Fibroblast of lung (primary cell): ENCODE data around the gene AKAP13. TPM values are rescaled to one million over a fixed set of nuclear protein-coding genes. Genes with fewer than 3 reads are reported as not detected.

Experiments
- DNase-seq, 2 donors: peaks; one replicate each; pipeline versions ENCODE4 v3.0.0 to v3.0.0-alpha.2; 2010; ENCODE audit warnings: low read depth in 2 of 2
- H2AFZ ChIP-seq: 2 replicates; pipeline ENCODE4 v1.5.1; 2012; ENCODE audit warnings: low read length, control low read depth, inconsistent platforms
- H3K27ac ChIP-seq: 2 replicates; pipeline ENCODE4 v1.5.1; 2011; ENCODE audit warnings: low read length, control low read depth; ENCODE audit not compliant: insufficient read depth
- H3K27me3 ChIP-seq: 2 replicates; pipeline ENCODE4 v1.5.1; 2011; ENCODE audit warnings: mild to moderate bottlenecking, low read length; ENCODE audit not compliant: control insufficient read depth, insufficient read depth
- H3K36me3 ChIP-seq: 2 replicates; pipeline ENCODE4 v1.5.1; 2011; ENCODE audit warnings: low read length; ENCODE audit not compliant: control insufficient read depth, insufficient read depth
- H3K4me1 ChIP-seq: 2 replicates; pipeline ENCODE4 v1.5.1; 2011; ENCODE audit warnings: low read length; ENCODE audit not compliant: control insufficient read depth, insufficient read depth; ENCODE audit errors: extremely low read depth
- H3K4me2 ChIP-seq: 2 replicates; pipeline ENCODE4 v1.5.1; 2011; ENCODE audit warnings: low read length, control low read depth; ENCODE audit not compliant: insufficient read depth; ENCODE audit errors: extremely low read depth
- H3K4me3 ChIP-seq, 4 experiments: fragments of 200-600 bp in 1 of 4; sonication (generic) in 1 of 4; replicated peaks in 1 of 4; 2 replicates each; pipeline ENCODE4 v1.5.1; 2011 to 2016; ENCODE audit warnings: low read length in 4 of 4, low read depth in 3 of 4, mild to moderate bottlenecking in 3 of 4, control low read depth in 2 of 4, inconsistent platforms in 1 of 4, mixed read lengths in 1 of 4; ENCODE audit not compliant: insufficient read depth in 1 of 4; ENCODE audit errors: control extremely low read depth in 1 of 4
- H3K79me2 ChIP-seq: 2 replicates; pipeline ENCODE4 v1.5.1; 2012; ENCODE audit warnings: mild to moderate bottlenecking, low read length, inconsistent platforms; ENCODE audit not compliant: control insufficient read depth, insufficient read depth
- H3K9ac ChIP-seq: 2 replicates; pipeline ENCODE4 v1.5.1; 2011; ENCODE audit warnings: mild to moderate bottlenecking, low read length, control low read depth; ENCODE audit not compliant: insufficient read depth
- H3K9me3 ChIP-seq: 2 replicates; pipeline ENCODE4 v1.5.1; 2012; ENCODE audit warnings: low read depth, low read length; ENCODE audit not compliant: control insufficient read depth, insufficient read depth
- H4K20me1 ChIP-seq: 2 replicates; pipeline ENCODE4 v1.5.1; 2011; ENCODE audit warnings: low read length; ENCODE audit not compliant: control insufficient read depth, insufficient read depth; ENCODE audit errors: extremely low read depth
- CTCF ChIP-seq, 2 donors: IDR thresholded peaks in 1 of 2; conservative IDR thresholded peaks in 1 of 2; 1 replicate in 1 of 2; 2 replicates in 1 of 2; pipeline ENCODE4 v1.5.1; 2011 to 2012; ENCODE audit warnings: low read length in 2 of 2, control low read depth in 1 of 2, inconsistent platforms in 1 of 2, low read depth in 1 of 2, mild to moderate bottlenecking in 1 of 2
- EZH2 ChIP-seq: IDR thresholded peaks from 2 replicates; pipeline ENCODE4 v1.5.1; 2012; ENCODE audit warnings: low read length, control low read depth, mild to moderate bottlenecking; ENCODE audit errors: missing control alignments
- polyA plus RNA-seq, 2 donors: library from polyadenylated mRNA; depleted of rRNA in 1 of 2; stranded (reverse) in 1 of 2; unstranded in 1 of 2; fragments of >200 nt; gene quantifications; 2 replicates each; pipeline ENCODE4 v1.2.1, GENCODE V29; 2011 to 2012; ENCODE audit warnings: missing spikeins in 1 of 2
- total RNA-seq: library from RNA; depleted of rRNA; stranded (reverse); fragments of >200 nt; gene quantifications from 2 replicates; pipeline ENCODE4 v1.2.1, GENCODE V29; 2014

Gene AKAP13
- total and polyA plus RNA-seq, 2 donors (not counting 1 experiment from before 2014, with no cell fraction given): 8.3 to 68.4 TPM

- H3K9me3 ChIP-seq: no peaks in the 10 kb centered on the region
- DNase-seq: peak; percentile 44 to 78
- no peak for TF ChIP-seq CTCF (conservative IDR thresholded peaks at IDR 0.05 in 1 of 2, IDR thresholded peaks at IDR 0.05 in 1 of 2; ENCODE audit: low read depth in 1 of 2, low read length in 2 of 2)
- TF ChIP-seq EZH2: no peak
- peaks cover 34% of the 10 kb centered on the region for H3K79me2 ChIP-seq
- H3K36me3 ChIP-seq: no peaks in the 10 kb centered on the region
- no peak overlapping the region for H2AFZ ChIP-seq
- H3K27ac ChIP-seq: no peak overlapping the region
- no peaks in the 10 kb centered on the region for H4K20me1 ChIP-seq
- peak overlapping the region; percentile 42 for H3K4me2 ChIP-seq
- H3K9ac ChIP-seq: no peak overlapping the region
- H3K27me3 ChIP-seq: no peaks in the 10 kb centered on the region
- H3K4me3 ChIP-seq: no peak overlapping the region
- peaks cover 15% of the 10 kb centered on the region for H3K4me1 ChIP-seq
Observed at GRCh38 chr15:85473455-85473854, 93.1 kb downstream of the AKAP13 start.

GRCh38 chr15:85474700-85475316 lies 94.4 kb downstream of the AKAP13 start:
- Histone ChIP-seq H3K4me2 (no peak overlapping the region), H3K4me1 (peaks cover 17% of the 10 kb centered on the region), H3K79me2 (peaks cover 34% of the 10 kb centered on the region), H3K4me3 (no peak overlapping the region), H3K27me3 (no peaks in the 10 kb centered on the region), H2AFZ (no peak overlapping the region), H4K20me1 (no peaks in the 10 kb centered on the region), H3K27ac (no peak overlapping the region), H3K36me3 (no peaks in the 10 kb centered on the region), H3K9me3 (no peaks in the 10 kb centered on the region), H3K9ac (no peak overlapping the region)
- TF ChIP-seq CTCF (conservative IDR thresholded peaks at IDR 0.05 in 1 of 2, IDR thresholded peaks at IDR 0.05 in 1 of 2; ENCODE audit: low read depth in 1 of 2, low read length in 2 of 2) (no peak), EZH2 (no peak)
- peak in 1 of 2 donors; percentile 22 for DNase-seq

GRCh38 chr15:85475317-85475701 lies 94.9 kb downstream of the AKAP13 start:
- H3K79me2 ChIP-seq: peaks cover 36% of the 10 kb centered on the region

More at GRCh38 chr15:85475317-85475701, 94.9 kb downstream of the AKAP13 start:
- Histone ChIP-seq H3K4me2 (no peak overlapping the region), H2AFZ (no peak overlapping the region), H3K4me1 (peaks cover 17% of the 10 kb centered on the region), H3K36me3 (no peaks in the 10 kb centered on the region), H3K4me3 (no peak overlapping the region), H3K27ac (no peak overlapping the region), H3K9ac (no peak overlapping the region), H3K27me3 (no peaks in the 10 kb centered on the region), H4K20me1 (no peaks in the 10 kb centered on the region), H3K9me3 (no peaks in the 10 kb centered on the region)
- no peak for DNase-seq
- TF ChIP-seq CTCF (conservative IDR thresholded peaks at IDR 0.05 in 1 of 2, IDR thresholded peaks at IDR 0.05 in 1 of 2; ENCODE audit: low read depth in 1 of 2, low read length in 2 of 2) (no peak), EZH2 (no peak)
